Sigmoid colon (tissue), 4 donors: ENCODE data around the gene RECK.

Experiments used
- CTCF ChIP-seq, 4 experiments: fragments of 450-650 bp in 3 of 4; fragments of 200-600 bp in 1 of 4; IDR thresholded peaks; one replicate each; pipeline ENCODE4 v1.5.1; 2016 to 2019; ENCODE audit warnings: antibody characterized with exemption in 4 of 4, mild to moderate bottlenecking in 3 of 4, moderate library complexity in 2 of 4
- EP300 ChIP-seq, 4 donors: sonication (generic); formaldehyde crosslinking; IDR thresholded peaks; one replicate each; pipeline ENCODE4 v1.6.1; 2017; ENCODE audit warnings: antibody characterized with exemption in 4 of 4
- POLR2A ChIP-seq, 2 donors: fragments of 450-650 bp; IDR thresholded peaks; one replicate each; pipeline ENCODE4 v1.6.1; 2016; ENCODE audit warnings: antibody characterized with exemption in 2 of 2, mild to moderate bottlenecking in 2 of 2, moderate library complexity in 2 of 2

GRCh38 chr9:36144309-36145232, 107.9 kb downstream of the RECK start:
- TF ChIP-seq CTCF (IDR thresholded peaks at IDR 0.05) (no peak), EP300 (IDR thresholded peaks at IDR 0.05) (no peak), POLR2A (IDR thresholded peaks at IDR 0.05) (no peak)
